ENCODE results near the gene CBX2. TPM values are rescaled to one million over a fixed set of nuclear protein-coding genes. Genes with fewer than 3 reads are reported as not detected.

The CBX2 gene
- total and polyA plus RNA-seq, 4 donors: 1.4 to 13.5 (median 3.0) TPM

GRCh38 chr17:79826841-79827578 lies 49.1 kb downstream of the CBX2 start:
- no peak for DNase-seq
- Histone ChIP-seq H3K9ac (ENCODE audit: insufficient read depth in 1 of 2, low read length in 2 of 2) (no peak overlapping the region), H3K27me3 (ENCODE audit: control insufficient read depth in 3 of 3, insufficient read depth in 3 of 3, low read length in 2 of 3) (no peaks in the 10 kb centered on the region), H3K36me3 (ENCODE audit: control insufficient read depth in 4 of 4, insufficient read depth in 4 of 4, low read length in 4 of 4) (no peaks in the 10 kb centered on the region), H3K27ac (ENCODE audit: low read depth in 1 of 2, low read length in 1 of 2) (no peak overlapping the region), H3K9me3 (ENCODE audit: control insufficient read depth in 4 of 4, insufficient read depth in 3 of 4, low read length in 3 of 4) (no peaks in the 10 kb centered on the region), H3K4me3 (no peak overlapping the region), H3K4me1 (ENCODE audit: control insufficient read depth in 5 of 5, insufficient read depth in 5 of 5, low read length in 5 of 5) (peaks cover 1 to 50% (median 23%) of the 10 kb centered on the region in 5 donors)
- ATAC-seq (ENCODE audit: insufficient read depth, low FRiP score): no peak
- WGBS, 2 donors: 81 to 82% methylated on average over 26 of the region's 26 CpGs
- TF ChIP-seq CTCF (IDR thresholded peaks at IDR 0.05; ENCODE audit: control extremely low read depth, extremely low read depth): no peak

GRCh38 chr17:79829004-79829403 lies 51.1 kb downstream of the CBX2 start:
- Histone ChIP-seq H3K4me1 (ENCODE audit: control insufficient read depth in 5 of 5, insufficient read depth in 5 of 5, low read length in 5 of 5) (peaks cover 8 to 60% (median 34%) of the 10 kb centered on the region in 5 donors), H3K4me3 (no peak overlapping the region), H3K9ac (ENCODE audit: insufficient read depth in 1 of 2, low read length in 2 of 2) (no peak overlapping the region), H3K27ac (ENCODE audit: low read depth in 1 of 2, low read length in 1 of 2) (no peak overlapping the region), H3K9me3 (ENCODE audit: control insufficient read depth in 4 of 4, insufficient read depth in 3 of 4, low read length in 3 of 4) (no peaks in the 10 kb centered on the region), H3K36me3 (ENCODE audit: control insufficient read depth in 4 of 4, insufficient read depth in 4 of 4, low read length in 4 of 4) (peaks cover 0 to 6% (median 3%) of the 10 kb centered on the region in 4 donors), H3K27me3 (ENCODE audit: control insufficient read depth in 3 of 3, insufficient read depth in 3 of 3, low read length in 2 of 3) (no peaks in the 10 kb centered on the region)
- no peak for TF ChIP-seq CTCF (IDR thresholded peaks at IDR 0.05; ENCODE audit: control extremely low read depth, extremely low read depth)
- DNase-seq (no peak), ATAC-seq (ENCODE audit: insufficient read depth, low FRiP score) (no peak)
- WGBS, 2 donors: 61 to 67% methylated on average over 2 of the region's 2 CpGs

- no peaks in the 10 kb centered on the region for H3K27me3 ChIP-seq (ENCODE audit: control insufficient read depth in 3 of 3, insufficient read depth in 3 of 3, low read length in 2 of 3)
- no peak for ATAC-seq (ENCODE audit: insufficient read depth, low FRiP score)
- no peak overlapping the region for H3K4me3 ChIP-seq
- DNase-seq: no peak
- no peak overlapping the region for H3K27ac ChIP-seq (ENCODE audit: low read depth in 1 of 2, low read length in 1 of 2)
- WGBS, 2 donors: 57 to 65% methylated on average over 2 of the region's 2 CpGs
- no peaks in the 10 kb centered on the region for H3K9me3 ChIP-seq (ENCODE audit: control insufficient read depth in 4 of 4, insufficient read depth in 3 of 4, low read length in 3 of 4)
- peaks cover 0 to 10% (median 4%) of the 10 kb centered on the region in 4 donors for H3K36me3 ChIP-seq (ENCODE audit: control insufficient read depth in 4 of 4, insufficient read depth in 4 of 4, low read length in 4 of 4)
- TF ChIP-seq CTCF (IDR thresholded peaks at IDR 0.05; ENCODE audit: control extremely low read depth, extremely low read depth): no peak
- no peak overlapping the region for H3K9ac ChIP-seq (ENCODE audit: insufficient read depth in 1 of 2, low read length in 2 of 2)
- H3K4me1 ChIP-seq (ENCODE audit: control insufficient read depth in 5 of 5, insufficient read depth in 5 of 5, low read length in 5 of 5): peaks cover 8 to 60% (median 35%) of the 10 kb centered on the region in 5 donors
These were observed 51.5 kb downstream of the CBX2 start for GRCh38 chr17:79829457-79829856.

Data from lung (tissue), 12 donors.